A549 (cell line): ENCODE data around the gene ARHGDIA. TPM values are rescaled to one million over a fixed set of nuclear protein-coding genes. Genes with fewer than 3 reads are reported as not detected.

Experiments used
- ATAC-seq, 2 experiments: fragments of 200-7000 bp in 1 of 2; fragments of >200 bp in 1 of 2; cut with Nextera tagmentation in 1 of 2; cut with Tn5 transposase in 1 of 2; 3 replicates each; pipeline versions ENCODE4 v1.8.0 to v1.9.1; 2018 to 2020; ENCODE audit warnings: mild to moderate bottlenecking in 1 of 2, moderate library complexity in 1 of 2
- CTCF ChIA-PET: fragments of 300-600 bp; sonication (Branson Sonifier 250); formaldehyde crosslinking; extraction: SDS; loops from one replicate; lab custom pipeline; 2021; ENCODE audit warnings: antibody characterized with exemption, inconsistent platforms; lab: Yijun Ruan, JAX
- POLR2A ChIA-PET: fragments of 350-600 bp; formaldehyde crosslinking; extraction: SDS; loops from one replicate; lab custom pipeline; 2021; ENCODE audit warnings: antibody characterized with exemption, inconsistent platforms; lab: Yijun Ruan, JAX
- DNase-seq, 2 experiments: peaks; one replicate each; pipeline versions ENCODE4 v3.0.0 to v3.0.0-alpha.2; 2011 to 2016; ENCODE audit warnings: low read depth in 1 of 2, low spot score in 1 of 2
- FAIRE-seq: peaks from 2 replicates; lab custom pipeline; 2011; peaks lifted over from hg19 to GRCh38; lab: Jason Lieb, UNC
- H3K27ac ChIP-seq, 2 experiments: fragments of >200 bp; sonication (Bioruptor Twin); formaldehyde crosslinking; 3 replicates each; pipeline ENCODE4 v1.5.1; 2016 to 2017
- H3K4me1 ChIP-seq: fragments of >200 bp; sonication (Bioruptor Twin); formaldehyde crosslinking; 3 replicates; pipeline ENCODE4 v1.6.1; 2016
- H3K4me2 ChIP-seq: fragments of >200 bp; sonication (Bioruptor Twin); formaldehyde crosslinking; 3 replicates; pipeline ENCODE4 v1.6.1; 2016
- H3K4me3 ChIP-seq: fragments of >200 bp; sonication (Bioruptor Twin); formaldehyde crosslinking; 3 replicates; pipeline ENCODE4 v1.5.1; 2016
- H3K9me3 ChIP-seq: fragments of >200 bp; sonication (Bioruptor Twin); formaldehyde crosslinking; 3 replicates; pipeline ENCODE4 v1.6.1; 2016
- ATOH8 ChIP-seq: fragments of 250-450 bp; sonication (Bioruptor Pico); IDR thresholded peaks from 2 replicates; pipeline ENCODE4 v1.5.0; 2020; ENCODE audit warnings: low read depth, mild to moderate bottlenecking, moderate library complexity
- BCL3 ChIP-seq: fragments of >200 bp; sonication (Bioruptor Twin); formaldehyde crosslinking; IDR thresholded peaks from 3 replicates; pipeline ENCODE4 v1.6.1; 2016
- CBX2 ChIP-seq: fragments of 200-600 bp; sonication (generic); IDR thresholded peaks from 2 replicates; pipeline ENCODE4 v1.6.1; 2016; ENCODE audit warnings: low read depth, mild to moderate bottlenecking, borderline replicate concordance
- CBX8 ChIP-seq: fragments of 200-600 bp; sonication (generic); IDR thresholded peaks from 2 replicates; pipeline ENCODE4 v1.6.1; 2016
- CHD2 ChIP-seq: fragments of 150-350 bp; IDR thresholded peaks from 2 replicates; pipeline ENCODE4 v1.6.1; 2014; ENCODE audit warnings: low read length; ENCODE audit not compliant: partially characterized antibody
- E2F6 ChIP-seq: IDR thresholded peaks from 2 replicates; pipeline ENCODE4 v1.6.1; 2012; ENCODE audit warnings: low read depth, borderline replicate concordance
- FOSL2 ChIP-seq, 2 experiments: fragments of 450-650 bp in 1 of 2; fragments of >200 bp in 1 of 2; sonication (Bioruptor Twin) in 1 of 2; formaldehyde crosslinking; IDR thresholded peaks; 2 replicates each; pipeline versions ENCODE4 v1.5.0 to v1.6.1; 2016 to 2020; ENCODE audit warnings: mild to moderate bottlenecking in 1 of 2, moderate library complexity in 1 of 2
- HEYL ChIP-seq: fragments of 250-450 bp; sonication (Bioruptor Pico); IDR thresholded peaks from 2 replicates; pipeline ENCODE4 v1.8.0; 2021; ENCODE audit warnings: mild to moderate bottlenecking, moderate library complexity
- HMGXB4 ChIP-seq: fragments of 250-450 bp; sonication (Bioruptor Pico); IDR thresholded peaks from 2 replicates; pipeline ENCODE4 v1.5.0; 2021; ENCODE audit warnings: mild to moderate bottlenecking, moderate library complexity, borderline replicate concordance
- HOXA7 ChIP-seq: fragments of 250-450 bp; sonication (Bioruptor Pico); IDR thresholded peaks from 2 replicates; pipeline ENCODE4 v1.5.0; 2020; ENCODE audit warnings: mild to moderate bottlenecking, moderate library complexity
- JUNB ChIP-seq: fragments of >200 bp; sonication (Bioruptor Twin); formaldehyde crosslinking; IDR thresholded peaks from 2 replicates; pipeline ENCODE4 v1.6.1; 2016
- KDM5A ChIP-seq: fragments of 200-600 bp; sonication (generic); IDR thresholded peaks from 2 replicates; pipeline ENCODE4 v1.6.1; 2016; ENCODE audit warnings: antibody characterized with exemption, mild to moderate bottlenecking
- MAX ChIP-seq: IDR thresholded peaks from 2 replicates; pipeline ENCODE4 v1.6.1; 2012
- NFE2L2 ChIP-seq: fragments of 150-350 bp; conservative IDR thresholded peaks from 2 replicates; pipeline ENCODE4 v1.6.1; 2014; ENCODE audit warnings: low read length
- NPAS2 ChIP-seq: fragments of 250-450 bp; sonication (Bioruptor Pico); IDR thresholded peaks from 2 replicates; pipeline ENCODE4 v1.8.0; 2022; ENCODE audit warnings: mild to moderate bottlenecking, moderate library complexity, borderline replicate concordance
- PBX3 ChIP-seq: IDR thresholded peaks from 2 replicates; pipeline ENCODE4 v1.6.1; 2012
- RNF2 ChIP-seq: fragments of 200-600 bp; sonication (generic); IDR thresholded peaks from 2 replicates; pipeline ENCODE4 v1.6.1; 2016; ENCODE audit warnings: low read depth, mild to moderate bottlenecking, antibody characterized with exemption, moderate library complexity, borderline replicate concordance
- USF2 ChIP-seq: fragments of 450-650 bp; IDR thresholded peaks from 2 replicates; pipeline ENCODE4 v1.6.1; 2014; ENCODE audit warnings: antibody characterized with exemption
- ZFP36 ChIP-seq: fragments of 450-650 bp; IDR thresholded peaks from 2 replicates; pipeline ENCODE4 v1.6.1; 2014; ENCODE audit warnings: borderline replicate concordance; ENCODE audit not compliant: partially characterized antibody
- ZSCAN20 ChIP-seq: fragments of 250-450 bp; sonication (Bioruptor Pico); IDR thresholded peaks from 2 replicates; pipeline ENCODE4 v1.8.0; 2022; ENCODE audit warnings: mild to moderate bottlenecking, moderate library complexity
- WGBS: methylation state at CpG from one replicate; pipeline ENCODE4 v1.1.6; 2017; ENCODE audit errors: missing lambda C conversion rate; 5-methylcytosine and 5-hydroxymethylcytosine counted together
- polyA plus RNA-seq, 4 experiments: library from polyadenylated mRNA; depleted of rRNA in 3 of 4; stranded (reverse); fragments of >200 nt; fragmentation: RNase III in 1 of 4; extraction: RNeasy Plus Mini Kit Qiagen cat#74134 plus additional on column Dnase treatment in 1 of 4; gene quantifications; 2 replicates in 3 of 4; 3 replicates in 1 of 4; pipeline ENCODE4 v1.2.3, GENCODE V29; 2011 to 2017

ARHGDIA gene
- polyA plus RNA-seq, 2 of the 4 experiments (the other 2 are of a cell fraction) = 64.0 to 503 TPM

- Histone ChIP-seq H3K4me3 (peak overlapping the region; percentile 97), H3K4me1 (peaks cover 49% of the 10 kb centered on the region), H3K4me2 (peak overlapping the region; percentile 99), H3K27ac (peak overlapping the region; percentile 93 to 97; a peak in 4 of 6 replicates), H3K9me3 (no peaks in the 10 kb centered on the region)
- 68% methylated on average over 21 of the region's 21 CpGs for WGBS
- no peak for FAIRE-seq
- CTCF ChIA-PET = interaction anchor here (0.9 to 1.8 kb wide), 8 partner anchors 7 to 48 kb away, joined by 3 to 7 read pairs (median 5); partner anchors contain the start of gene MAFG
- peak in 1 of 2 experiments; percentile 20; a peak in 3 of 6 replicates for ATAC-seq
- no peak for TF ChIP-seq FOSL2 (IDR thresholded peaks at IDR 0.05)
- 0 out of 2 replicates have a peak, but pooled peaks have one; percentile 2 for TF ChIP-seq FOSL2 (CRISPR knock-in tag; IDR thresholded peaks at IDR 0.05)
- 0 out of 2 replicates have a peak, but pooled peaks have one; percentile 25 for TF ChIP-seq NFE2L2
- TF ChIP-seq ZFP36 = no peak
- no peak for TF ChIP-seq NPAS2 (CRISPR knock-in tag)
- TF ChIP-seq CHD2 = no peak
- no peak for TF ChIP-seq CBX2
- TF ChIP-seq HMGXB4 (CRISPR knock-in tag) = no peak
- TF ChIP-seq RNF2 = no peak
- no peak for TF ChIP-seq E2F6
- TF ChIP-seq HOXA7 (CRISPR knock-in tag) = peak; percentile 23; the same call in 1 of the 2 replicates
- no peak for TF ChIP-seq PBX3
- TF ChIP-seq USF2 = peak; percentile 35
- no peak for TF ChIP-seq ZSCAN20
- TF ChIP-seq MAX = no peak
- TF ChIP-seq ATOH8 (CRISPR knock-in tag) = no peak
- no peak for TF ChIP-seq BCL3
- POLR2A ChIA-PET = interaction anchor here (1.2 kb wide), 1 partner anchor 10 kb away, joined by 6 read pairs; no protein-coding TSS in a partner anchor
- peak in 1 of 2 experiments; percentile 69 for DNase-seq
These were observed 45.3 kb upstream of the ARHGDIA start for GRCh38 chr17:81916234-81917001.

GRCh38 chr17:81915331-81915730 lies 44.2 kb upstream of the ARHGDIA start:
- 97% methylated on average over 12 of the region's 12 CpGs for WGBS
- DNase-seq (no peak), ATAC-seq (no peak), FAIRE-seq (no peak)
- ChIA-PET CTCF (interaction anchor here (1.0 to 7.6 kb wide), 4 partner anchors 11 to 115 kb away, joined by 3 to 68 read pairs (median 10); partner anchors contain the start of gene MAFG), POLR2A (no interaction called here)
- Histone ChIP-seq H3K9me3 (no peaks in the 10 kb centered on the region), H3K4me2 (no peak overlapping the region), H3K4me3 (no peak overlapping the region), H3K27ac (no peak overlapping the region), H3K4me1 (peaks cover 41% of the 10 kb centered on the region)
- no peak for TF ChIP-seq HEYL
- no peak for TF ChIP-seq CBX8
- TF ChIP-seq KDM5A = no peak
- no peak for TF ChIP-seq JUNB
